HEK293 (cell line): Measurements from ENCODE around the gene HIF3A.

Experiments used
- MEIS1 ChIP-seq: sonication (generic); formaldehyde crosslinking; IDR thresholded peaks from 2 replicates; pipeline ENCODE4 v1.8.1; 2022; ENCODE audit warnings: missing genetic modification reagents, mild to moderate bottlenecking, borderline replicate concordance
- YY1 ChIP-seq: fragments of 450-650 bp; formaldehyde crosslinking; IDR thresholded peaks from 2 replicates; pipeline ENCODE4 v1.5.1; 2018; ENCODE audit warnings: missing biosample characterization, missing genetic modification characterization
- ZBTB8A ChIP-seq: fragments of 450-650 bp; formaldehyde crosslinking; IDR thresholded peaks from 2 replicates; pipeline ENCODE4 v1.5.1; 2016; ENCODE audit warnings: missing biosample characterization, missing genetic modification characterization
- ZNF221 ChIP-seq: fragments of 450-650 bp; formaldehyde crosslinking; IDR thresholded peaks from 2 replicates; pipeline ENCODE4 v1.5.1; 2017; ENCODE audit warnings: missing biosample characterization, missing genetic modification characterization, borderline replicate concordance
- ZNF23 ChIP-seq: fragments of 450-650 bp; formaldehyde crosslinking; IDR thresholded peaks from 2 replicates; pipeline ENCODE4 v1.5.1; 2016; ENCODE audit warnings: missing biosample characterization, missing genetic modification characterization, borderline replicate concordance
- TF ChIP-seq, protein P1 (sequence below): fragments of 450-650 bp; formaldehyde crosslinking; IDR thresholded peaks from 2 replicates; pipeline ENCODE4 v1.5.1; 2016; ENCODE audit warnings: missing biosample characterization, missing genetic modification characterization
- TF ChIP-seq, protein P2 (sequence below): fragments of 450-650 bp; formaldehyde crosslinking; IDR thresholded peaks from 2 replicates; pipeline ENCODE4 v1.5.1; 2016; ENCODE audit warnings: missing biosample characterization, missing genetic modification characterization

DNA sequence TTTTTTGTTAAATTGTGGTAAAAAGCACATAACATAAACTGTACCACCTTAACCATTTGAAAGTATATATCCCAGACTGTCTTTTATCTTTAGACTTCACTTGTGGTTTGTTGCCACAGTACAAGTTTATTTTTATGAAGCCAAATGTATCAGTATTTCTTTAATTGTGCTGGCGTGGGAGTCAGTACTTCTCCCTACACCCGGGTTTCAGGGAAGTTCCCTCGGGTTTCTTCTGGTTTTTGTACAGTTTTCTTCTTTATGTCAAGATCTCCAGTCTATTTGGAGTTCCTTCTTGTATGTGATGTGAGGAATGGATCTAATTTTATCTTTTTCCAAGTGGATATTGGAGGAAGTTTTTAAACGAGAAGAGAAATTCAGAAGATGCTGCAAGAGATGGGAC is 96.0 kb downstream of the HIF3A start:
- TF ChIP-seq ZNF221: no peak
- TF ChIP-seq, protein P1, sequence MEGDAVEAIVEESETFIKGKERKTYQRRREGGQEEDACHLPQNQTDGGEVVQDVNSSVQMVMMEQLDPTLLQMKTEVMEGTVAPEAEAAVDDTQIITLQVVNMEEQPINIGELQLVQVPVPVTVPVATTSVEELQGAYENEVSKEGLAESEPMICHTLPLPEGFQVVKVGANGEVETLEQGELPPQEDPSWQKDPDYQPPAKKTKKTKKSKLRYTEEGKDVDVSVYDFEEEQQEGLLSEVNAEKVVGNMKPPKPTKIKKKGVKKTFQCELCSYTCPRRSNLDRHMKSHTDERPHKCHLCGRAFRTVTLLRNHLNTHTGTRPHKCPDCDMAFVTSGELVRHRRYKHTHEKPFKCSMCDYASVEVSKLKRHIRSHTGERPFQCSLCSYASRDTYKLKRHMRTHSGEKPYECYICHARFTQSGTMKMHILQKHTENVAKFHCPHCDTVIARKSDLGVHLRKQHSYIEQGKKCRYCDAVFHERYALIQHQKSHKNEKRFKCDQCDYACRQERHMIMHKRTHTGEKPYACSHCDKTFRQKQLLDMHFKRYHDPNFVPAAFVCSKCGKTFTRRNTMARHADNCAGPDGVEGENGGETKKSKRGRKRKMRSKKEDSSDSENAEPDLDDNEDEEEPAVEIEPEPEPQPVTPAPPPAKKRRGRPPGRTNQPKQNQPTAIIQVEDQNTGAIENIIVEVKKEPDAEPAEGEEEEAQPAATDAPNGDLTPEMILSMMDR (tag by site-specific recombination): no peak
- TF ChIP-seq ZBTB8A (tag by site-specific recombination): no peak
- TF ChIP-seq, protein P2, sequence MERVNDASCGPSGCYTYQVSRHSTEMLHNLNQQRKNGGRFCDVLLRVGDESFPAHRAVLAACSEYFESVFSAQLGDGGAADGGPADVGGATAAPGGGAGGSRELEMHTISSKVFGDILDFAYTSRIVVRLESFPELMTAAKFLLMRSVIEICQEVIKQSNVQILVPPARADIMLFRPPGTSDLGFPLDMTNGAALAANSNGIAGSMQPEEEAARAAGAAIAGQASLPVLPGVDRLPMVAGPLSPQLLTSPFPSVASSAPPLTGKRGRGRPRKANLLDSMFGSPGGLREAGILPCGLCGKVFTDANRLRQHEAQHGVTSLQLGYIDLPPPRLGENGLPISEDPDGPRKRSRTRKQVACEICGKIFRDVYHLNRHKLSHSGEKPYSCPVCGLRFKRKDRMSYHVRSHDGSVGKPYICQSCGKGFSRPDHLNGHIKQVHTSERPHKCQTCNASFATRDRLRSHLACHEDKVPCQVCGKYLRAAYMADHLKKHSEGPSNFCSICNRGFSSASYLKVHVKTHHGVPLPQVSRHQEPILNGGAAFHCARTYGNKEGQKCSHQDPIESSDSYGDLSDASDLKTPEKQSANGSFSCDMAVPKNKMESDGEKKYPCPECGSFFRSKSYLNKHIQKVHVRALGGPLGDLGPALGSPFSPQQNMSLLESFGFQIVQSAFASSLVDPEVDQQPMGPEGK (tag by site-specific recombination): no peak
- TF ChIP-seq MEIS1: no peak
- no peak for TF ChIP-seq YY1 (tag by site-specific recombination)
- no peak for TF ChIP-seq ZNF23 (tag by site-specific recombination)
